ENCODE data around the gene CPB1.

DNA sequence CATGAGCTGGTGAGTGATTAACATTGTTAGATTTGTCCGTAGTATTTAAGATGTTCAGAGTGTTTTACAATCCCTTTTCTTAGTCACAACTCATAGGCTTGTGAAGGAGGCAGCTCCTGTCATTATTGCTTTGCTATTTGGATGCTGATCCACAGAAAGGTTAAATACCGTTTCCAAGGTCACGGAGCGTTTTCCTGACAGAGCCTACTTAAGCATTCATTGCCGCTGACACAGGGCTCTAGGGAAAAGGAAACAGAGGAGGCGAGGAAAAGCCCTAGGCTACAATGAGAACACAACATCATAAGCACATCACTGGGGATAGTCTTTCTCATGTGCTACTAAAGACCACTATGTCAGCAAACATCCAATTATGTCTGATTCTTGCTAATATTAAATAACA, 38.5 kb upstream of the CPB1 start:
- TF ChIP-seq, protein P1, sequence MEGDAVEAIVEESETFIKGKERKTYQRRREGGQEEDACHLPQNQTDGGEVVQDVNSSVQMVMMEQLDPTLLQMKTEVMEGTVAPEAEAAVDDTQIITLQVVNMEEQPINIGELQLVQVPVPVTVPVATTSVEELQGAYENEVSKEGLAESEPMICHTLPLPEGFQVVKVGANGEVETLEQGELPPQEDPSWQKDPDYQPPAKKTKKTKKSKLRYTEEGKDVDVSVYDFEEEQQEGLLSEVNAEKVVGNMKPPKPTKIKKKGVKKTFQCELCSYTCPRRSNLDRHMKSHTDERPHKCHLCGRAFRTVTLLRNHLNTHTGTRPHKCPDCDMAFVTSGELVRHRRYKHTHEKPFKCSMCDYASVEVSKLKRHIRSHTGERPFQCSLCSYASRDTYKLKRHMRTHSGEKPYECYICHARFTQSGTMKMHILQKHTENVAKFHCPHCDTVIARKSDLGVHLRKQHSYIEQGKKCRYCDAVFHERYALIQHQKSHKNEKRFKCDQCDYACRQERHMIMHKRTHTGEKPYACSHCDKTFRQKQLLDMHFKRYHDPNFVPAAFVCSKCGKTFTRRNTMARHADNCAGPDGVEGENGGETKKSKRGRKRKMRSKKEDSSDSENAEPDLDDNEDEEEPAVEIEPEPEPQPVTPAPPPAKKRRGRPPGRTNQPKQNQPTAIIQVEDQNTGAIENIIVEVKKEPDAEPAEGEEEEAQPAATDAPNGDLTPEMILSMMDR (IDR thresholded peaks at IDR 0.05; ENCODE audit: low read depth, low read length): no peak
- TF ChIP-seq POLR2A (IDR thresholded peaks at IDR 0.05; ENCODE audit: extremely low read depth, insufficient read length): no peak
